SK-N-SH (cell line): ENCODE data around the gene DGKE.

Experiments
- EP300 ChIP-seq, 2 experiments: IDR thresholded peaks; 2 replicates each; pipeline versions ENCODE4 v1.4.0 to v1.6.1; 2012; ENCODE audit warnings: borderline replicate concordance in 1 of 2, low read depth in 1 of 2, low read length in 1 of 2
- GABPA ChIP-seq: IDR thresholded peaks from 2 replicates; pipeline ENCODE4 v1.4.0; 2012; ENCODE audit warnings: low read depth, mild to moderate bottlenecking
- GATA2 ChIP-seq: sonication (generic); formaldehyde crosslinking; IDR thresholded peaks from 2 replicates; pipeline ENCODE4 v1.5.0; 2020; ENCODE audit warnings: mild to moderate bottlenecking, missing genetic modification reagents
- MXI1 ChIP-seq: IDR thresholded peaks from 2 replicates; pipeline ENCODE4 v1.6.1; 2012; ENCODE audit warnings: mild to moderate bottlenecking, low read depth, low read length, improper control_type of control experiment
- POLR2AphosphoS5 ChIP-seq: IDR thresholded peaks from 2 replicates; pipeline ENCODE4 v1.6.1; 2012; ENCODE audit warnings: low read depth, low read length
- RAD21 ChIP-seq: IDR thresholded peaks from 2 replicates; pipeline ENCODE4 v1.6.1; 2012; ENCODE audit warnings: mild to moderate bottlenecking, low read length
- SIN3A ChIP-seq: IDR thresholded peaks from 2 replicates; pipeline ENCODE4 v1.6.1; 2012; ENCODE audit warnings: low read depth, mild to moderate bottlenecking, low read length, moderate library complexity, borderline replicate concordance
- YY1 ChIP-seq: IDR thresholded peaks from 2 replicates; pipeline ENCODE4 v1.4.0; 2012; ENCODE audit warnings: low read depth, mild to moderate bottlenecking
- TF ChIP-seq, protein P1 (sequence below): fragments of 200-600 bp; sonication (generic); IDR thresholded peaks from 2 replicates; pipeline ENCODE4 v1.6.1; 2017; ENCODE audit warnings: antibody characterized with exemption, mild to moderate bottlenecking, moderate library complexity
- TF ChIP-seq, protein P2 (sequence below): IDR thresholded peaks from 2 replicates; pipeline ENCODE4 v1.4.0; 2012; ENCODE audit warnings: low read depth
- TF ChIP-seq, protein P3 (sequence below): IDR thresholded peaks from 2 replicates; pipeline ENCODE4 v1.6.1; 2012; ENCODE audit warnings: mild to moderate bottlenecking, low read depth, low read length, moderate library complexity

DNA sequence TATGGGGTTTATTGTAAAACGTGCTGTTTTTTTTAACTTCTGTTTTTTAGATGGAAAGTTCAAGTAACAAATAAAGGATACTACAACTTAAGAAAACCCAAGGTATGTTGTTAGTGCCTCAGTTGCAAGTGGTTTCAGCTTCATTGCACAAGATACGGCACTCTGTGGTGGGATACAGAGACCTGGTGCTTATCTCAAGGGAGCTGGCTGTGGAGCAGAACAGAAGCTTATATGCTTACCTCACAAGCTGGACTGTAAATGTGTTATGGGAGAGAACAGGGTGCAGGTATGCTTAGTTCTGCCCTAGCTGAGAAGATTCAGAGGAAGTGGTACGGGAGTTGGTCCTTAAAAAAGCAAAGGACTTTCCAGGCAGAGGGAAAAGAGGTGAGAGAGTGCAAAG, 15.2 kb downstream of the DGKE start:
- TF ChIP-seq EP300 (IDR thresholded peaks at IDR 0.05; ENCODE audit: borderline replicate concordance in 1 of 2, low read depth in 1 of 2, low read length in 1 of 2) = no peak
- TF ChIP-seq, protein P1, sequence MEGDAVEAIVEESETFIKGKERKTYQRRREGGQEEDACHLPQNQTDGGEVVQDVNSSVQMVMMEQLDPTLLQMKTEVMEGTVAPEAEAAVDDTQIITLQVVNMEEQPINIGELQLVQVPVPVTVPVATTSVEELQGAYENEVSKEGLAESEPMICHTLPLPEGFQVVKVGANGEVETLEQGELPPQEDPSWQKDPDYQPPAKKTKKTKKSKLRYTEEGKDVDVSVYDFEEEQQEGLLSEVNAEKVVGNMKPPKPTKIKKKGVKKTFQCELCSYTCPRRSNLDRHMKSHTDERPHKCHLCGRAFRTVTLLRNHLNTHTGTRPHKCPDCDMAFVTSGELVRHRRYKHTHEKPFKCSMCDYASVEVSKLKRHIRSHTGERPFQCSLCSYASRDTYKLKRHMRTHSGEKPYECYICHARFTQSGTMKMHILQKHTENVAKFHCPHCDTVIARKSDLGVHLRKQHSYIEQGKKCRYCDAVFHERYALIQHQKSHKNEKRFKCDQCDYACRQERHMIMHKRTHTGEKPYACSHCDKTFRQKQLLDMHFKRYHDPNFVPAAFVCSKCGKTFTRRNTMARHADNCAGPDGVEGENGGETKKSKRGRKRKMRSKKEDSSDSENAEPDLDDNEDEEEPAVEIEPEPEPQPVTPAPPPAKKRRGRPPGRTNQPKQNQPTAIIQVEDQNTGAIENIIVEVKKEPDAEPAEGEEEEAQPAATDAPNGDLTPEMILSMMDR = no peak
- TF ChIP-seq, protein P2, sequence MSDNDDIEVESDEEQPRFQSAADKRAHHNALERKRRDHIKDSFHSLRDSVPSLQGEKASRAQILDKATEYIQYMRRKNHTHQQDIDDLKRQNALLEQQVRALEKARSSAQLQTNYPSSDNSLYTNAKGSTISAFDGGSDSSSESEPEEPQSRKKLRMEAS = no peak
- no peak for TF ChIP-seq POLR2AphosphoS5
- TF ChIP-seq MXI1 = no peak
- TF ChIP-seq YY1 = no peak
- no peak for TF ChIP-seq SIN3A
- TF ChIP-seq, protein P3, sequence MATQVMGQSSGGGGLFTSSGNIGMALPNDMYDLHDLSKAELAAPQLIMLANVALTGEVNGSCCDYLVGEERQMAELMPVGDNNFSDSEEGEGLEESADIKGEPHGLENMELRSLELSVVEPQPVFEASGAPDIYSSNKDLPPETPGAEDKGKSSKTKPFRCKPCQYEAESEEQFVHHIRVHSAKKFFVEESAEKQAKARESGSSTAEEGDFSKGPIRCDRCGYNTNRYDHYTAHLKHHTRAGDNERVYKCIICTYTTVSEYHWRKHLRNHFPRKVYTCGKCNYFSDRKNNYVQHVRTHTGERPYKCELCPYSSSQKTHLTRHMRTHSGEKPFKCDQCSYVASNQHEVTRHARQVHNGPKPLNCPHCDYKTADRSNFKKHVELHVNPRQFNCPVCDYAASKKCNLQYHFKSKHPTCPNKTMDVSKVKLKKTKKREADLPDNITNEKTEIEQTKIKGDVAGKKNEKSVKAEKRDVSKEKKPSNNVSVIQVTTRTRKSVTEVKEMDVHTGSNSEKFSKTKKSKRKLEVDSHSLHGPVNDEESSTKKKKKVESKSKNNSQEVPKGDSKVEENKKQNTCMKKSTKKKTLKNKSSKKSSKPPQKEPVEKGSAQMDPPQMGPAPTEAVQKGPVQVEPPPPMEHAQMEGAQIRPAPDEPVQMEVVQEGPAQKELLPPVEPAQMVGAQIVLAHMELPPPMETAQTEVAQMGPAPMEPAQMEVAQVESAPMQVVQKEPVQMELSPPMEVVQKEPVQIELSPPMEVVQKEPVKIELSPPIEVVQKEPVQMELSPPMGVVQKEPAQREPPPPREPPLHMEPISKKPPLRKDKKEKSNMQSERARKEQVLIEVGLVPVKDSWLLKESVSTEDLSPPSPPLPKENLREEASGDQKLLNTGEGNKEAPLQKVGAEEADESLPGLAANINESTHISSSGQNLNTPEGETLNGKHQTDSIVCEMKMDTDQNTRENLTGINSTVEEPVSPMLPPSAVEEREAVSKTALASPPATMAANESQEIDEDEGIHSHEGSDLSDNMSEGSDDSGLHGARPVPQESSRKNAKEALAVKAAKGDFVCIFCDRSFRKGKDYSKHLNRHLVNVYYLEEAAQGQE = no peak
- TF ChIP-seq GABPA = no peak
- no peak for TF ChIP-seq GATA2
- no peak for TF ChIP-seq RAD21
